Measurements from ENCODE around the gene EPAS1. TPM values are rescaled to one million over a fixed set of nuclear protein-coding genes. Genes with fewer than 3 reads are reported as not detected.

The EPAS1 gene
- total and polyA plus RNA-seq, 2 of the 13 experiments (the other 11 are each of a cell fraction or from before 2014, with no cell fraction given): 47.1 to 182 TPM

GRCh38 chr2:46297546-46298271 lies 502 bp downstream of the EPAS1 start (continued):
- TF ChIP-seq ZNF577 (CRISPR knock-in tag; IDR thresholded peaks at IDR 0.05; ENCODE audit: borderline replicate concordance, low read depth): no peak
- peak; percentile 25; the same call in 1 of the 2 replicates for TF ChIP-seq ZNF784 (CRISPR knock-in tag; IDR thresholded peaks at IDR 0.05; ENCODE audit: borderline replicate concordance)
- 0 out of 2 replicates have a peak, but pooled peaks have one; percentile 68 for TF ChIP-seq DZIP1 (CRISPR knock-in tag; IDR thresholded peaks at IDR 0.05)
- peak; percentile 96 for TF ChIP-seq IRF9 (CRISPR knock-in tag; IDR thresholded peaks at IDR 0.05; ENCODE audit: borderline replicate concordance)
- no peak for TF ChIP-seq ZNF775 (CRISPR knock-in tag; IDR thresholded peaks at IDR 0.05; ENCODE audit: borderline replicate concordance)
- TF ChIP-seq NR2F6 (IDR thresholded peaks at IDR 0.05): no peak
- peak; percentile 36; the same call in 1 of the 2 replicates for TF ChIP-seq NR2F6 (CRISPR knock-in tag; IDR thresholded peaks at IDR 0.05)
- no peak for TF ChIP-seq MTA3 (CRISPR knock-in tag; IDR thresholded peaks at IDR 0.05)
- no peak for TF ChIP-seq ZNF674 (CRISPR knock-in tag; IDR thresholded peaks at IDR 0.05; ENCODE audit: low read depth)
- no peak for TF ChIP-seq GATA4 (IDR thresholded peaks at IDR 0.05; ENCODE audit: borderline replicate concordance, low read depth)
- no peak for TF ChIP-seq ZBTB21 (CRISPR knock-in tag; IDR thresholded peaks at IDR 0.05)
- TF ChIP-seq HHEX (CRISPR knock-in tag; IDR thresholded peaks at IDR 0.05): no peak
- TF ChIP-seq ZBTB34 (CRISPR knock-in tag; IDR thresholded peaks at IDR 0.05): no peak
- peak; percentile 80; the same call in 1 of the 2 replicates for TF ChIP-seq GZF1 (CRISPR knock-in tag; IDR thresholded peaks at IDR 0.05)
- no peak for TF ChIP-seq NCOA5 (CRISPR knock-in tag; IDR thresholded peaks at IDR 0.05)
- TF ChIP-seq DNMT1 (CRISPR knock-in tag; IDR thresholded peaks at IDR 0.05): 0 out of 2 replicates have a peak, but pooled peaks have one; percentile 85
- peak; percentile 35; the same call in 1 of the 2 replicates for TF ChIP-seq ZNF143 (CRISPR knock-in tag; IDR thresholded peaks at IDR 0.05)
- TF ChIP-seq ZNF710 (CRISPR knock-in tag; IDR thresholded peaks at IDR 0.05; ENCODE audit: borderline replicate concordance): peak; percentile 27; the same call in 1 of the 2 replicates
- peak; percentile 32; the same call in 1 of the 2 replicates for TF ChIP-seq JUN (CRISPR knock-in tag; IDR thresholded peaks at IDR 0.05)
- no peak; the same call in 1 of the 2 replicates for TF ChIP-seq HINFP (CRISPR knock-in tag; IDR thresholded peaks at IDR 0.05; ENCODE audit: low read depth)
